Pancreas (tissue), 10 donors: ENCODE results near the gene HMGXB4. TPM values are rescaled to one million over a fixed set of nuclear protein-coding genes. Genes with fewer than 3 reads are reported as not detected.

Experiments used
- ATAC-seq, 4 donors: fragments of 200-7000 bp; cut with Tn5 transposase; one replicate each; pipeline versions ENCODE4 v1.8.0 to v1.9.1; 2020; ENCODE audit warnings: mild to moderate bottlenecking in 4 of 4, moderate library complexity in 4 of 4
- DNase-seq, 6 donors: peaks; one replicate each; pipeline ENCODE4 v3.0.0-alpha.2; 2020
- FAIRE-seq: peaks from 2 replicates; lab custom pipeline; 2012; peaks lifted over from hg19 to GRCh38; lab: Jason Lieb, UNC
- H3K27ac ChIP-seq, 4 donors: fragments of 200-600 bp; sonication (generic); 1 replicate in 3 of 4; 2 replicates in 1 of 4; pipeline versions ENCODE4 v1.5.0 to v1.8.0; 2020
- H3K27me3 ChIP-seq, 4 donors: fragments of 200-600 bp; one replicate each; pipeline ENCODE4 v1.8.0; 2021
- H3K36me3 ChIP-seq, 3 donors: fragments of 200-600 bp; sonication (generic) in 1 of 3; one replicate each; pipeline versions ENCODE4 v1.5.0 to v1.8.0; 2020 to 2021
- H3K4me1 ChIP-seq, 3 donors: fragments of 200-600 bp; one replicate each; pipeline ENCODE4 v1.8.0; 2021
- H3K4me3 ChIP-seq, 4 donors: fragments of 200-600 bp; sonication (generic) in 2 of 4; one replicate each; pipeline versions ENCODE4 v1.5.0 to v1.8.0; 2020 to 2021
- H3K9me3 ChIP-seq, 4 donors: fragments of 200-600 bp; one replicate each; pipeline ENCODE4 v1.8.0; 2021
- CTCF ChIP-seq, 4 donors: fragments of 200-600 bp; sonication (generic) in 3 of 4; IDR thresholded peaks; one replicate each; pipeline versions ENCODE4 v1.5.0 to v1.8.0; 2021; ENCODE audit warnings: antibody characterized with exemption in 4 of 4
- WGBS, 2 donors: extraction: QIAGEN DNeasy Blood & Tissue Kit; methylation state at CpG; one replicate each; pipeline ENCODE4 v1.1.7; 2013; 5-methylcytosine and 5-hydroxymethylcytosine counted together
- intact Hi-C, 3 donors: fragments of 100-400 bp; cut with DNase I; formaldehyde crosslinking; loops; one replicate each; pipeline versions ENCODE4 v1.11.1 to v1.14.2; 2022
- polyA plus RNA-seq, 2 donors: library from polyadenylated mRNA; stranded (reverse); fragments of 200-250 nt; gene quantifications; one replicate each; pipeline ENCODE4 v1.2.3, GENCODE V29; 2013
- total RNA-seq, 6 donors: library from RNA; stranded (reverse); fragmentation: NEBNext Ultra II Directional in 4 of 6; extraction: Animal tissue kit (Norgen Biotek cat#: 25700) in 4 of 6; gene quantifications; one replicate each; pipeline versions ENCODE4 v1.2.1 to v1.2.4, GENCODE V29; 2021 to 2023
- donor health status: healthy with polysubstance abuse.
- donor health status: DM: no; HTN: no; CAD: no; lungs with moderate emphysema.
- donor health status: DM: no; HTN: no; CAD: no.
- donor health status: control.
- donor health status: control.
- donor health status: Bipolar disorder and iron deficiency.
- donor health status: DM: yes; HTN: yes; CAD: no.
- donor health status: DM: no; HTN: no; CAD: no.
- donor health status: DM: no; HTN: no; CAD: no.
- donor health status: DM: yes; HTN: yes; CAD: no.

Gene HMGXB4
- total and polyA plus RNA-seq, 8 donors, result 4.8 to 10.1 (median 6.0) TPM

DNA sequence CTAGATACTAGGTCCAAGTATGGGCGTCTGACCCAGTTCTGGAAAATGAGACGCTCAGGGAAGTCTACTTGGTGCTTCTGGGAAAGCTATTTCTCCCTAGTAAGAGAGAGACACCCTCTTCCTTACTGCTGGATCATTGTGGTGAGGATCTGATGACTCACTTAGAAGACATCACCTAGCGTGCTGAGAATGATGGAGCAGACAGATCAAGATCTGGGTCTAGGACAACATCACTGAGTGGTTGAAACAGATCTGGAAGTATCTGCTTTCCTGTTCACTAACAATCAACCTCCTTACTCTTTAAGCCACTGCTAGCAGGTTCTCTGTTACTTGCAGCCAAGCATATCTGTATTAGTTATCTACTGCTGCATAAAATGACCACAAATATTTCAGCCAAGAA, 38.3 kb upstream of the HMGXB4 start:
- no peak for TF ChIP-seq CTCF (IDR thresholded peaks at IDR 0.05)
- no peaks in the 10 kb centered on the region for H3K4me1 ChIP-seq
- H3K4me3 ChIP-seq, result no peak overlapping the region
- no peak for DNase-seq
- ATAC-seq, result no peak
- H3K27me3 ChIP-seq, result no peaks in the 10 kb centered on the region
- no peaks in the 10 kb centered on the region for H3K9me3 ChIP-seq
- no peak overlapping the region for H3K27ac ChIP-seq
- 45 to 58% methylated on average over 3 of the region's 3 CpGs for WGBS, 2 donors
- intact Hi-C loops, result no loop called here
- FAIRE-seq, result no peak
- H3K36me3 ChIP-seq, result no peaks in the 10 kb centered on the region

DNA sequence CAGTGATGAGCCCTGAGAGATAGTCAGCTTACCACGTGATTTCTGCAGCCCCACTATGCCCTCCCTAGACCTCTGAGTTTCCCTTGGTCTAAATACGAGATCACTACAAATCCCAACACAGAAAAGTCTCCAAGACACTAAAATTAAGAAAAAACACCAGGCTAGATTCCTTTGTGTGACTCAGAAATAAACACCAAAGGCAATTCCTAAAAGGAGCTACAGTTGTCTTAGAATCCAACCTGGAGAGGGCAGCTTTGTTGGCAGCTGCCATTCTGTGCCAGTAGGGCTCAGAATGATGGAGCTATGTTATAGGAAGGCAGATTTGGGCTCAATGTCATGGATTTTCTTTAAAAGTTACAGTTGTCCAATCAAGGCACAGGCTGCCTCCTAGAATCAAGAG, 37.1 kb upstream of the HMGXB4 start:
- Histone ChIP-seq H3K27ac (no peak overlapping the region), H3K4me3 (no peak overlapping the region), H3K9me3 (no peaks in the 10 kb centered on the region), H3K4me1 (no peaks in the 10 kb centered on the region), H3K36me3 (no peaks in the 10 kb centered on the region), H3K27me3 (no peaks in the 10 kb centered on the region)
- 47 to 51% methylated on average over 2 of the region's 2 CpGs for WGBS, 2 donors
- ATAC-seq (no peak), DNase-seq (no peak), FAIRE-seq (no peak)
- intact Hi-C loops, result no loop called here
- no peak for TF ChIP-seq CTCF (IDR thresholded peaks at IDR 0.05)

GRCh38 chr22:35225010-35225409, 32.3 kb upstream of the HMGXB4 start:
- no peak for TF ChIP-seq CTCF (IDR thresholded peaks at IDR 0.05)
- Histone ChIP-seq H3K4me1 (no peaks in the 10 kb centered on the region), H3K27ac (no peak overlapping the region), H3K36me3 (no peaks in the 10 kb centered on the region), H3K27me3 (no peaks in the 10 kb centered on the region), H3K9me3 (no peaks in the 10 kb centered on the region), H3K4me3 (no peak overlapping the region)
- no peak for DNase-seq
- intact Hi-C loops, result no loop called here
- ATAC-seq, result no peak
- WGBS, 2 donors, result 54 to 67% methylated on average over 4 of the region's 4 CpGs
- FAIRE-seq, result no peak

- no peaks in the 10 kb centered on the region for H3K36me3 ChIP-seq
- ATAC-seq (no peak), FAIRE-seq (no peak), DNase-seq (no peak)
- H3K4me3 ChIP-seq, result no peak overlapping the region
- 54 to 60% methylated on average over 5 of the region's 5 CpGs for WGBS, 2 donors
- no peaks in the 10 kb centered on the region for H3K27me3 ChIP-seq
- TF ChIP-seq CTCF (IDR thresholded peaks at IDR 0.05), result no peak
- H3K27ac ChIP-seq, result no peak overlapping the region
- H3K9me3 ChIP-seq, result no peaks in the 10 kb centered on the region
- H3K4me1 ChIP-seq, result no peaks in the 10 kb centered on the region
- intact Hi-C loops, result no loop called here
Measured at GRCh38 chr22:35226958-35227647, 30.2 kb upstream of the HMGXB4 start.

DNA sequence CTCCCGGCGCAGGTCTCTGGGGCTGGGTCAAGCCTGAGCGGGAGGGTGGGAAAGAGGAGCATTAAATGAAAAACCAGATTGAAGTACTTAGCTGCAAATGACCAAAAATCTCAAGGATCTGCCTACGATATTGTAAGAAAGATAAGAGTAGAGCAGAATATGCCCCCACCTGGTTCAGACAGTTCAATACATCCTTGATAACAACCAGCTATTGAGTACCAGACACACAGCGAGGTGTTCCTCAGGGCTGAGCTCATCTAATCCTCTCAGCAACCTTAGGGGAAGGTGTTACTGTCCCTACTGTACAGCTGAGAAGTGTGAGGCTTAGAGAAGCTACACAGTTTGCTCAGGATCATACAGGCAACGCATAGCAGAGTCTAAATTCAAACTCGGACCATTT, 27.4 kb upstream of the HMGXB4 start:
- ATAC-seq, result no peak
- intact Hi-C loops, result no loop called here
- H3K4me1 ChIP-seq, result no peaks in the 10 kb centered on the region
- H3K9me3 ChIP-seq, result no peaks in the 10 kb centered on the region
- H3K4me3 ChIP-seq, result no peak overlapping the region
- H3K27me3 ChIP-seq, result no peaks in the 10 kb centered on the region
- no peak for TF ChIP-seq CTCF (IDR thresholded peaks at IDR 0.05)
- FAIRE-seq, result no peak
- H3K36me3 ChIP-seq, result no peaks in the 10 kb centered on the region
- no peak for DNase-seq
- 55 to 69% methylated on average over 7 of the region's 7 CpGs for WGBS, 2 donors
- no peak overlapping the region for H3K27ac ChIP-seq
